CD14-positive monocyte (primary cell): Measurements from ENCODE around the gene NPC2. TPM values are rescaled to one million over a fixed set of nuclear protein-coding genes. Genes with fewer than 3 reads are reported as not detected.

Experiments
- DNase-seq, 3 donors: peaks; one replicate each; pipeline ENCODE4 v3.0.0-alpha.2; 2011 to 2022
- H2AFZ ChIP-seq: 2 replicates; pipeline ENCODE4 v1.6.0; 2012; ENCODE audit warnings: mild to moderate bottlenecking, low read depth, low read length, inconsistent platforms; ENCODE audit not compliant: insufficient read depth, poor library complexity, severe bottlenecking
- H3K27ac ChIP-seq, 2 donors: 1 replicate in 1 of 2; 2 replicates in 1 of 2; pipeline ENCODE4 v1.5.1; 2012 to 2013; ENCODE audit warnings: low read length in 2 of 2, control low read depth in 1 of 2, inconsistent platforms in 1 of 2, low read depth in 1 of 2, mild to moderate bottlenecking in 1 of 2
- H3K27me3 ChIP-seq, 2 donors: one replicate each; pipeline versions ENCODE4 v1.6.0 to v1.6.1; 2011 to 2013; ENCODE audit warnings: low read length in 2 of 2; ENCODE audit not compliant: control insufficient read depth in 2 of 2, insufficient read depth in 2 of 2
- H3K36me3 ChIP-seq, 2 donors: replicated peaks in 1 of 2; 1 replicate in 1 of 2; 2 replicates in 1 of 2; pipeline versions ENCODE4 v1.5.1 to v1.6.1; 2012 to 2013; ENCODE audit warnings: low read length in 2 of 2, control low read depth in 1 of 2, inconsistent platforms in 1 of 2, mild to moderate bottlenecking in 1 of 2; ENCODE audit not compliant: insufficient read depth in 2 of 2, control insufficient read depth in 1 of 2
- H3K4me1 ChIP-seq, 2 donors: 1 replicate in 1 of 2; 2 replicates in 1 of 2; pipeline versions ENCODE4 v1.5.1 to v1.6.1; 2012 to 2013; ENCODE audit warnings: low read length in 2 of 2, control low read depth in 1 of 2, inconsistent platforms in 1 of 2, mild to moderate bottlenecking in 1 of 2, moderate library complexity in 1 of 2; ENCODE audit not compliant: insufficient read depth in 2 of 2, control insufficient read depth in 1 of 2
- H3K4me2 ChIP-seq: replicated peaks from 2 replicates; pipeline ENCODE3; 2012; ENCODE audit warnings: low read length, moderate library complexity, mild to moderate bottlenecking; ENCODE audit not compliant: poor library complexity, severe bottlenecking; ENCODE audit errors: extremely low read depth
- H3K4me3 ChIP-seq, 3 experiments: fragments of 200-600 bp in 1 of 3; sonication (generic) in 1 of 3; replicated peaks in 1 of 3; 1 replicate in 2 of 3; 2 replicates in 1 of 3; pipeline ENCODE4 v1.5.1; 2011 to 2013; ENCODE audit warnings: low read length in 3 of 3, mild to moderate bottlenecking in 3 of 3, control low read depth in 2 of 3, low read depth in 2 of 3, inconsistent platforms in 1 of 3, moderate library complexity in 1 of 3
- H3K79me2 ChIP-seq: 2 replicates; pipeline ENCODE4 v1.6.0; 2012; ENCODE audit warnings: mild to moderate bottlenecking, control low read depth, inconsistent platforms, low read length, moderate library complexity; ENCODE audit not compliant: insufficient read depth
- H3K9ac ChIP-seq: 2 replicates; pipeline ENCODE4 v1.6.0; 2017; ENCODE audit warnings: low read length, mild to moderate bottlenecking; ENCODE audit not compliant: insufficient read depth, poor library complexity, severe bottlenecking
- H3K9me3 ChIP-seq, 2 donors: replicated peaks in 1 of 2; 1 replicate in 1 of 2; 2 replicates in 1 of 2; pipeline versions ENCODE4 v1.5.1 to v1.6.1; 2012 to 2013; ENCODE audit warnings: low read length in 2 of 2, control low read depth in 1 of 2; ENCODE audit not compliant: control insufficient read depth in 1 of 2, insufficient read depth in 1 of 2
- H4K20me1 ChIP-seq: 2 replicates; pipeline ENCODE4 v1.6.0; 2012; ENCODE audit warnings: mild to moderate bottlenecking, low read length, control low read depth, moderate library complexity; ENCODE audit not compliant: insufficient read depth
- H3K27ac Mint-ChIP-seq, 7 donors: one replicate each; pipeline ENCODE4 v1.8.0; 2020; ENCODE audit warnings: mild to moderate bottlenecking in 7 of 7, mixed read lengths in 7 of 7, moderate library complexity in 6 of 7, inconsistent platforms in 2 of 7
- H3K27me3 Mint-ChIP-seq, 3 donors: one replicate each; pipeline ENCODE4 v1.8.0; 2021 to 2022; ENCODE audit warnings: low read depth in 3 of 3, mild to moderate bottlenecking in 3 of 3, mixed read lengths in 3 of 3, moderate library complexity in 3 of 3, inconsistent platforms in 1 of 3
- H3K36me3 Mint-ChIP-seq, 2 donors: one replicate each; pipeline ENCODE4 v1.8.0; 2020; ENCODE audit warnings: mixed read lengths in 2 of 2, inconsistent platforms in 1 of 2, mild to moderate bottlenecking in 1 of 2
- H3K4me1 Mint-ChIP-seq: one replicate; pipeline ENCODE4 v1.8.0; 2020; ENCODE audit warnings: mild to moderate bottlenecking, mixed read lengths
- H3K4me3 Mint-ChIP-seq, 2 donors: one replicate each; pipeline ENCODE4 v1.8.0; 2020; ENCODE audit warnings: mild to moderate bottlenecking in 2 of 2, mixed read lengths in 2 of 2, moderate library complexity in 1 of 2
- H3K9me3 Mint-ChIP-seq, 7 donors: one replicate each; pipeline ENCODE4 v1.8.0; 2020 to 2022; ENCODE audit warnings: mixed read lengths in 7 of 7, mild to moderate bottlenecking in 6 of 7, moderate library complexity in 6 of 7, inconsistent platforms in 2 of 7
- WGBS: methylation state at CpG from one replicate; pipeline ENCODE4 v1.1.5; 2013; ENCODE audit warnings: missing lambda C conversion rate; ENCODE audit not compliant: insufficient coverage; 5-methylcytosine and 5-hydroxymethylcytosine counted together
- intact Hi-C, 2 donors: fragments of 100-400 bp; cut with micrococcal nuclease; formaldehyde crosslinking; loops; one replicate each; pipeline versions ENCODE4 v1.15.0 to v1.15.1; 2023
- polyA plus RNA-seq, 3 donors: library from polyadenylated mRNA; depleted of rRNA in 1 of 3; unstranded in 2 of 3; stranded (reverse) in 1 of 3; fragments of 300-500 nt in 2 of 3; fragments of >200 nt in 1 of 3; fragmentation: Illumina TruSeq in 2 of 3; gene quantifications; 1 replicate in 2 of 3; 2 replicates in 1 of 3; pipeline ENCODE4 v1.2.3, GENCODE V29; 2012 to 2021
- TF ChIP-seq, protein P1 (sequence below): fragments of 200-600 bp; IDR thresholded peaks from one replicate; pipeline ENCODE4 v1.8.0; 2022; ENCODE audit warnings: antibody characterized with exemption, mild to moderate bottlenecking

NPC2 gene
- polyA plus RNA-seq, 3 donors: 675 to 1,159 (median 772) TPM

DNA sequence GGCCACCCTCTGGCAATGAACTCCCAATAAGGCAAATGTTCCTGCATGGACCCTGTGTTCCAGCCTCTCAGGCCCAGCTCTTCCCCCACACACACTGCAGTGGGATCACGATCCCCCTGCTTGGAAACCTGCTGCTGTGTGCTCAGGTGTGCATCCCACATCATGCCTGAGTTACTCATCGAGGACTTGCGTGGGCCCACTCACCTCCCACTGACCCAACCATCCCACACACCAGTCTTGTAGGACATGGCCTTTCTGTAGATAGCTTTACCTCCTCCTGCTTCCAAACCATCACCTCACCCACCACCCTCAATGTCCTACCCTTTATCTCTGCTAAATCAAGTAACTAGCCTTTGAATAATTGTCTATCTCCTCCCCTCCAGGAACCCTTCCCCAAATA is 24.6 kb downstream of the NPC2 start:
- TF ChIP-seq, protein P1, sequence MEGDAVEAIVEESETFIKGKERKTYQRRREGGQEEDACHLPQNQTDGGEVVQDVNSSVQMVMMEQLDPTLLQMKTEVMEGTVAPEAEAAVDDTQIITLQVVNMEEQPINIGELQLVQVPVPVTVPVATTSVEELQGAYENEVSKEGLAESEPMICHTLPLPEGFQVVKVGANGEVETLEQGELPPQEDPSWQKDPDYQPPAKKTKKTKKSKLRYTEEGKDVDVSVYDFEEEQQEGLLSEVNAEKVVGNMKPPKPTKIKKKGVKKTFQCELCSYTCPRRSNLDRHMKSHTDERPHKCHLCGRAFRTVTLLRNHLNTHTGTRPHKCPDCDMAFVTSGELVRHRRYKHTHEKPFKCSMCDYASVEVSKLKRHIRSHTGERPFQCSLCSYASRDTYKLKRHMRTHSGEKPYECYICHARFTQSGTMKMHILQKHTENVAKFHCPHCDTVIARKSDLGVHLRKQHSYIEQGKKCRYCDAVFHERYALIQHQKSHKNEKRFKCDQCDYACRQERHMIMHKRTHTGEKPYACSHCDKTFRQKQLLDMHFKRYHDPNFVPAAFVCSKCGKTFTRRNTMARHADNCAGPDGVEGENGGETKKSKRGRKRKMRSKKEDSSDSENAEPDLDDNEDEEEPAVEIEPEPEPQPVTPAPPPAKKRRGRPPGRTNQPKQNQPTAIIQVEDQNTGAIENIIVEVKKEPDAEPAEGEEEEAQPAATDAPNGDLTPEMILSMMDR: no peak
- intact Hi-C loops: loop anchor here in 1 of 2 donors (5.0 kb wide), 1 partner anchor 114 kb away; no protein-coding TSS in a partner anchor
- H3K4me1 ChIP-seq: peaks cover 4 to 5% of the 10 kb centered on the region in 2 donors
- no peaks in the 10 kb centered on the region for H3K9me3 ChIP-seq
- Mint-ChIP-seq H3K27ac (peak overlapping the region in 1 of 7 donors; percentile 60), H3K9me3 (peaks cover 3 to 5% (median 4%) of the 10 kb centered on the region in 7 donors), H3K4me1 (peaks cover 8% of the 10 kb centered on the region), H3K36me3 (peaks cover 17 to 43% of the 10 kb centered on the region in 2 donors), H3K4me3 (no peak overlapping the region), H3K27me3 (peaks cover 0 to 2% (median 2%) of the 10 kb centered on the region in 3 donors)
- no peak overlapping the region for H2AFZ ChIP-seq
- DNase-seq: no peak
- H4K20me1 ChIP-seq: peaks cover 22% of the 10 kb centered on the region
- no peaks in the 10 kb centered on the region for H3K27me3 ChIP-seq
- no peak overlapping the region for H3K27ac ChIP-seq
- H3K9ac ChIP-seq: no peak overlapping the region
- 94% methylated on average over 3 of the region's 3 CpGs for WGBS
- no peak overlapping the region for H3K4me2 ChIP-seq
- H3K79me2 ChIP-seq: no peaks in the 10 kb centered on the region
- no peak overlapping the region for H3K4me3 ChIP-seq
- H3K36me3 ChIP-seq: peaks cover 2 to 39% of the 10 kb centered on the region in 2 donors

DNA sequence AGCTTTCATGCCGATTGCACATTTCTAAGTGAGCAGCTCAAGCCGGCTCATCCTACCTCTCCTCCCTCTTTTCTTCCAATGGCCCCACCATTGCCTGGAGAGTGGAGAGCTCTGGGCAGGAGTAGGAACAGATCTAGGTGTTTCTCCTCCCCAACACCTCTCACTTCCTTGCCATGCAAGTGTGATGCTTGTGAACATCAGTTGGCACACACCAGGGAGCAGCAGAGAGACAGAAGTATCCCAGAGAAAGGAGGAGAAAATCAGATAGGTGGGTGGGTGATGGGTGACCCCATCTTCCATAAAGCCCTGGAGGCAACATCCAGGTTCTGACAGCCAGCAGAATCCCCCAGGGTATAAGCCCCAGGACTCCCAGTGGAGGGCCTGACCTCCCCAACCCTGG is 27.8 kb downstream of the NPC2 start:
- TF ChIP-seq, protein P1: no peak
- no peak overlapping the region for H2AFZ ChIP-seq
- no peak overlapping the region for H3K27ac ChIP-seq
- H3K4me1 ChIP-seq: no peaks in the 10 kb centered on the region
- H3K4me2 ChIP-seq: no peak overlapping the region
- no peaks in the 10 kb centered on the region for H3K79me2 ChIP-seq
- no peak overlapping the region for H3K4me3 Mint-ChIP-seq
- peaks cover 3 to 14% of the 10 kb centered on the region in 2 donors for H3K36me3 Mint-ChIP-seq
- H3K9me3 ChIP-seq: no peaks in the 10 kb centered on the region
- H3K4me1 Mint-ChIP-seq: no peaks in the 10 kb centered on the region
- peaks cover 2 to 6% (median 2%) of the 10 kb centered on the region in 3 donors for H3K27me3 Mint-ChIP-seq
- no peak overlapping the region for H3K27ac Mint-ChIP-seq
- H4K20me1 ChIP-seq: peaks cover 14% of the 10 kb centered on the region
- peaks cover 0 to 11% of the 10 kb centered on the region in 2 donors for H3K36me3 ChIP-seq
- intact Hi-C loops: loop anchor here in 1 of 2 donors (5.0 kb wide), 1 partner anchor 117 kb away; no protein-coding TSS in a partner anchor
- no peak overlapping the region for H3K4me3 ChIP-seq
- H3K9me3 Mint-ChIP-seq: no peaks in the 10 kb centered on the region
- H3K9ac ChIP-seq: no peak overlapping the region
- H3K27me3 ChIP-seq: no peaks in the 10 kb centered on the region
- no peak for DNase-seq
- WGBS: no CpG with 5 or more reads among the region's 2 CpGs
